H9 (cell line): ENCODE data around the gene SPSB4. TPM values are rescaled to one million over a fixed set of nuclear protein-coding genes. Genes with fewer than 3 reads are reported as not detected.

Experiments
- DNase-seq: peaks from one replicate; pipeline ENCODE4 v3.0.0-alpha.2; 2017
- H2AFZ ChIP-seq: one replicate; pipeline ENCODE4 v1.6.1; 2013; ENCODE audit warnings: mild to moderate bottlenecking, low read length, control low read depth, moderate library complexity
- H2AK5ac ChIP-seq: 2 replicates; pipeline ENCODE4 v1.6.1; 2013; ENCODE audit warnings: low read length, control low read depth, mixed read lengths; ENCODE audit not compliant: insufficient read length
- H2BK120ac ChIP-seq: one replicate; pipeline ENCODE4 v1.6.1; 2013; ENCODE audit warnings: low read depth, mild to moderate bottlenecking, low read length, control low read depth, inconsistent platforms; ENCODE audit not compliant: poor library complexity, severe bottlenecking
- H2BK12ac ChIP-seq: 2 replicates; pipeline ENCODE4 v1.6.1; 2013; ENCODE audit warnings: low read length, control low read depth, mixed read lengths, low read depth; ENCODE audit not compliant: insufficient read length
- H2BK15ac ChIP-seq: 2 replicates; pipeline ENCODE4 v1.6.1; 2013; ENCODE audit warnings: low read depth, low read length, control low read depth
- H2BK20ac ChIP-seq: one replicate; pipeline ENCODE4 v1.6.1; 2013; ENCODE audit warnings: low read depth, mild to moderate bottlenecking, low read length, control low read depth, inconsistent platforms; ENCODE audit not compliant: poor library complexity, severe bottlenecking
- H2BK5ac ChIP-seq: 2 replicates; pipeline ENCODE4 v1.6.1; 2013; ENCODE audit warnings: low read length, control low read depth, mixed read lengths; ENCODE audit not compliant: insufficient read length
- H3K14ac ChIP-seq: 2 replicates; pipeline ENCODE4 v1.6.1; 2013; ENCODE audit warnings: low read length, control low read depth; ENCODE audit not compliant: insufficient read depth
- H3K18ac ChIP-seq: 2 replicates; pipeline ENCODE4 v1.6.1; 2013; ENCODE audit warnings: low read depth, mild to moderate bottlenecking, mixed read lengths, low read length, control low read depth; ENCODE audit not compliant: insufficient read length
- H3K23ac ChIP-seq: 2 replicates; pipeline ENCODE4 v1.6.1; 2013; ENCODE audit warnings: low read length, control low read depth, mixed read lengths, low read depth; ENCODE audit not compliant: insufficient read length
- H3K23me2 ChIP-seq: 2 replicates; pipeline ENCODE4 v1.6.1; 2013; ENCODE audit warnings: low read depth, mild to moderate bottlenecking, mixed read lengths, low read length, control low read depth; ENCODE audit not compliant: insufficient read length, poor library complexity, severe bottlenecking
- H3K27ac ChIP-seq: 2 replicates; pipeline ENCODE4 v1.5.1; 2013; ENCODE audit warnings: low read length, control low read depth, mixed read lengths, low read depth; ENCODE audit not compliant: insufficient read length
- H3K27me3 ChIP-seq: 2 replicates; pipeline ENCODE4 v1.6.1; 2013; ENCODE audit warnings: low read length, control low read depth, inconsistent platforms; ENCODE audit not compliant: insufficient read depth
- H3K4ac ChIP-seq: 2 replicates; pipeline ENCODE4 v1.6.1; 2013; ENCODE audit warnings: low read depth, mild to moderate bottlenecking, control low read depth, inconsistent platforms, low read length, moderate library complexity
- H3K4me1 ChIP-seq: 2 replicates; pipeline ENCODE4 v1.6.1; 2013; ENCODE audit warnings: low read length, control low read depth, inconsistent platforms; ENCODE audit not compliant: insufficient read depth
- H3K4me2 ChIP-seq: 2 replicates; pipeline ENCODE4 v1.6.1; 2013; ENCODE audit warnings: low read length, control low read depth, mixed read lengths; ENCODE audit not compliant: insufficient read length, insufficient read depth
- H3K56ac ChIP-seq: 2 replicates; pipeline ENCODE4 v1.6.1; 2013; ENCODE audit warnings: low read depth, mild to moderate bottlenecking, mixed read lengths, low read length, control low read depth; ENCODE audit not compliant: insufficient read length
- H3K79me1 ChIP-seq: 2 replicates; pipeline ENCODE4 v1.6.1; 2013; ENCODE audit warnings: low read depth, mild to moderate bottlenecking, moderate library complexity, low read length, control low read depth, inconsistent platforms; ENCODE audit not compliant: insufficient read depth, poor library complexity, severe bottlenecking
- H3K79me2 ChIP-seq: 2 replicates; pipeline ENCODE4 v1.6.1; 2013; ENCODE audit warnings: low read length, control low read depth, inconsistent platforms; ENCODE audit not compliant: insufficient read depth
- H3K9ac ChIP-seq: 2 replicates; pipeline ENCODE4 v1.6.1; 2013; ENCODE audit warnings: low read length, control low read depth, mixed read lengths; ENCODE audit not compliant: insufficient read length; ENCODE audit errors: extremely low read depth
- H3K9me3 ChIP-seq: one replicate; pipeline ENCODE4 v1.6.1; 2013; ENCODE audit warnings: low read depth, low read length, inconsistent platforms; ENCODE audit not compliant: control insufficient read depth
- H3T11ph ChIP-seq: one replicate; pipeline ENCODE4 v1.6.1; 2013; ENCODE audit warnings: mild to moderate bottlenecking, low read length, control low read depth, inconsistent platforms
- H4K20me1 ChIP-seq: one replicate; pipeline ENCODE4 v1.6.1; 2013; ENCODE audit not compliant: control insufficient read depth, insufficient read length, insufficient read depth
- H4K5ac ChIP-seq: 2 replicates; pipeline ENCODE4 v1.6.1; 2013; ENCODE audit warnings: low read depth, mild to moderate bottlenecking, mixed read lengths, low read length, control low read depth; ENCODE audit not compliant: insufficient read length
- H4K8ac ChIP-seq: replicated peaks from 2 replicates; pipeline ENCODE4 v1.6.1; 2013; ENCODE audit warnings: low read length, control low read depth, mixed read lengths, low read depth; ENCODE audit not compliant: insufficient read length
- H4K91ac ChIP-seq: 2 replicates; pipeline ENCODE4 v1.6.1; 2013; ENCODE audit warnings: low read depth, mild to moderate bottlenecking, moderate library complexity, mixed read lengths, low read length, control low read depth; ENCODE audit not compliant: insufficient read length
- H3K27ac Mint-ChIP-seq, 3 experiments: 2 replicates in 2 of 3; 3 replicates in 1 of 3; pipeline ENCODE4 v1.8.0; 2020 to 2021; ENCODE audit warnings: mixed read lengths in 3 of 3, mild to moderate bottlenecking in 1 of 3, moderate library complexity in 1 of 3
- H3K27me3 Mint-ChIP-seq: 2 replicates; pipeline ENCODE4 v1.8.0; 2021; ENCODE audit warnings: low read depth, mild to moderate bottlenecking, moderate library complexity, mixed read lengths
- H3K36me3 Mint-ChIP-seq, 3 experiments: 2 replicates in 2 of 3; 3 replicates in 1 of 3; pipeline ENCODE4 v1.8.0; 2020 to 2021; ENCODE audit warnings: low read depth in 3 of 3, mixed read lengths in 3 of 3; ENCODE audit not compliant: insufficient read depth in 1 of 3
- H3K4me1 Mint-ChIP-seq, 2 experiments: 2 replicates each; pipeline ENCODE4 v1.8.0; 2020; ENCODE audit warnings: mixed read lengths in 2 of 2
- H3K4me3 Mint-ChIP-seq, 2 experiments: 2 replicates in 1 of 2; 3 replicates in 1 of 2; pipeline ENCODE4 v1.8.0; 2020 to 2021; ENCODE audit warnings: mild to moderate bottlenecking in 2 of 2, mixed read lengths in 2 of 2, moderate library complexity in 1 of 2
- H3K9me3 Mint-ChIP-seq, 2 experiments: 2 replicates in 1 of 2; 3 replicates in 1 of 2; pipeline ENCODE4 v1.8.0; 2020; ENCODE audit warnings: mild to moderate bottlenecking in 2 of 2, mixed read lengths in 2 of 2, moderate library complexity in 1 of 2
- CTCF ChIP-seq: fragments of 200-600 bp; sonication (generic); conservative IDR thresholded peaks from 3 replicates; pipeline ENCODE4 v1.8.0; 2021; ENCODE audit warnings: antibody characterized with exemption, mild to moderate bottlenecking
- WGBS: extraction: QIAGEN DNeasy Blood & Tissue Kit; methylation state at CpG from one replicate; pipeline ENCODE4 v1.1.7; 2013; ENCODE audit warnings: missing lambda C conversion rate, low lambda C conversion rate, mixed read lengths; ENCODE audit not compliant: insufficient read length; ENCODE audit errors: extremely low coverage; 5-methylcytosine and 5-hydroxymethylcytosine counted together
- total RNA-seq: library from RNA; stranded (reverse); gene quantifications from 2 replicates; pipeline ENCODE4 v1.2.1, GENCODE V29; 2021

SPSB4 gene
- total RNA-seq, 1 experiment from 2014 or later: 6.2 TPM

- Mint-ChIP-seq H3K27ac (no peak overlapping the region), H3K4me3 (no peak overlapping the region), H3K4me1 (peaks cover 22 to 23% of the 10 kb centered on the region in 2 experiments), H3K36me3 (no peaks in the 10 kb centered on the region), H3K27me3 (peaks cover 6% of the 10 kb centered on the region), H3K9me3 (no peaks in the 10 kb centered on the region; a peak in 2 of 5 replicates)
- no peak for TF ChIP-seq CTCF
- no peak overlapping the region for H3K9ac ChIP-seq
- no peak overlapping the region for H3T11ph ChIP-seq
- H3K14ac ChIP-seq: no peak overlapping the region
- no peak overlapping the region for H2BK20ac ChIP-seq
- H2BK12ac ChIP-seq: no peak overlapping the region
- no peaks in the 10 kb centered on the region for H3K9me3 ChIP-seq
- no peaks in the 10 kb centered on the region for H3K79me1 ChIP-seq
- H4K8ac ChIP-seq: no peak overlapping the region
- H2BK120ac ChIP-seq: no peak overlapping the region
- H2BK15ac ChIP-seq: no peak overlapping the region
- no peaks in the 10 kb centered on the region for H4K20me1 ChIP-seq
- H3K23me2 ChIP-seq: no peaks in the 10 kb centered on the region
- no CpG with 5 or more reads among the region's 4 CpGs for WGBS
- H3K4ac ChIP-seq: no peak overlapping the region
- H4K91ac ChIP-seq: no peak overlapping the region
- H3K4me1 ChIP-seq: peaks cover 4% of the 10 kb centered on the region; the same call in 1 of the 2 replicates
- H4K5ac ChIP-seq: no peak overlapping the region
- no peak for DNase-seq
- H3K27me3 ChIP-seq: no peaks in the 10 kb centered on the region
- no peaks in the 10 kb centered on the region for H3K79me2 ChIP-seq
- no peak overlapping the region for H2AFZ ChIP-seq
- no peak overlapping the region for H3K4me2 ChIP-seq
- no peak overlapping the region for H2BK5ac ChIP-seq
- H3K56ac ChIP-seq: no peak overlapping the region
- no peak overlapping the region for H3K18ac ChIP-seq
- H2AK5ac ChIP-seq: no peak overlapping the region
- no peak overlapping the region for H3K27ac ChIP-seq
- no peak overlapping the region for H3K23ac ChIP-seq
Observed at GRCh38 chr3:141011997-141012262, 39.2 kb upstream of the SPSB4 start.
